OCI-LY7 (cell line): Measurements from ENCODE around the gene FAM240A. TPM values are rescaled to one million over a fixed set of nuclear protein-coding genes. Genes with fewer than 3 reads are reported as not detected.

Source experiments
- BruUV-seq: library from RNA; stranded (reverse); fragments of 400-500 nt; replicated peaks from 2 replicates; lab custom pipeline; 2021; lab: Mats Ljungman, UMichigan
- CTCF ChIA-PET: fragments of 300-600 bp; sonication (Branson Sonifier 250); formaldehyde crosslinking; loops from one replicate; lab custom pipeline; 2022; ENCODE audit warnings: antibody characterized with exemption; ENCODE audit not compliant: unreplicated experiment; lab: Charles Lee
- POLR2A ChIA-PET: fragments of 300-600 bp; sonication (Branson Sonifier 250); formaldehyde crosslinking; loops from one replicate; lab custom pipeline; 2022; ENCODE audit warnings: antibody characterized with exemption; lab: Charles Lee
- DNase-seq: peaks from one replicate; pipeline ENCODE4 v3.0.0-alpha.2; 2015; ENCODE audit warnings: low spot score
- H2AFZ ChIP-seq: fragments of 200-600 bp; sonication (generic), shearing (Covaris generic); 2 replicates; pipeline ENCODE4 v1.6.1; 2014; ENCODE audit warnings: mild to moderate bottlenecking, antibody characterized with exemption, low read length, moderate library complexity
- H3K27ac ChIP-seq: fragments of 200-600 bp; sonication (generic); 2 replicates; pipeline ENCODE4 v1.5.1; 2014; ENCODE audit warnings: mixed run types, low read depth, mild to moderate bottlenecking, moderate library complexity, low read length, inconsistent platforms; ENCODE audit not compliant: poor library complexity, severe bottlenecking
- H3K36me3 ChIP-seq: fragments of 200-600 bp; sonication (generic); 2 replicates; pipeline ENCODE4 v1.6.1; 2014; ENCODE audit warnings: mild to moderate bottlenecking, antibody characterized with exemption, low read length, moderate library complexity, mixed read lengths; ENCODE audit not compliant: insufficient read depth
- H3K4me1 ChIP-seq: fragments of 200-600 bp; sonication (generic); 2 replicates; pipeline ENCODE4 v1.5.1; 2014; ENCODE audit warnings: mild to moderate bottlenecking, low read length; ENCODE audit not compliant: insufficient read depth, poor library complexity, severe bottlenecking
- H3K4me2 ChIP-seq: fragments of 200-600 bp; sonication (generic); 2 replicates; pipeline ENCODE4 v1.6.1; 2014; ENCODE audit warnings: mild to moderate bottlenecking, low read length
- H3K4me3 ChIP-seq: fragments of 200-600 bp; sonication (generic); 2 replicates; pipeline ENCODE4 v1.5.1; 2014; ENCODE audit warnings: mild to moderate bottlenecking, low read depth, low read length; ENCODE audit not compliant: poor library complexity, severe bottlenecking
- H3K79me2 ChIP-seq: fragments of 200-600 bp; sonication (generic); 2 replicates; pipeline ENCODE4 v1.6.1; 2016; ENCODE audit warnings: low read depth, mild to moderate bottlenecking, low read length, moderate library complexity, mixed read lengths; ENCODE audit not compliant: insufficient read depth
- H3K9me2 ChIP-seq: fragments of 200-600 bp; sonication (generic); 2 replicates; pipeline ENCODE4 v1.6.1; 2016; ENCODE audit warnings: mild to moderate bottlenecking, low read length, mixed read lengths; ENCODE audit not compliant: insufficient read depth
- H3K9me3 ChIP-seq: fragments of 200-600 bp; sonication (generic); 2 replicates; pipeline ENCODE4 v1.6.1; 2014; ENCODE audit warnings: mild to moderate bottlenecking, mixed run types, low read length, mixed read lengths
- H4K20me1 ChIP-seq: fragments of 200-600 bp; sonication (generic); 2 replicates; pipeline ENCODE4 v1.6.1; 2014; ENCODE audit warnings: mild to moderate bottlenecking, antibody characterized with exemption, low read length, moderate library complexity, mixed read lengths; ENCODE audit not compliant: insufficient read depth
- CTCF ChIP-seq: fragments of 200-600 bp; sonication (generic); conservative IDR thresholded peaks from 2 replicates; pipeline ENCODE4 v1.5.1; 2014; ENCODE audit warnings: mild to moderate bottlenecking, antibody characterized with exemption, low read length, moderate library complexity, mixed read lengths
- EZH2phosphoT487 ChIP-seq: fragments of 200-600 bp; sonication (generic); IDR thresholded peaks from 2 replicates; pipeline ENCODE4 v1.6.1; 2018; ENCODE audit warnings: low read depth, borderline replicate concordance, mild to moderate bottlenecking, mixed run types, antibody characterized with exemption, low read length, moderate library complexity, mixed read lengths
- intact Hi-C: fragments of 100-400 bp; cut with micrococcal nuclease; formaldehyde crosslinking; loops from one replicate; pipeline ENCODE4 v1.10.0; 2022; ENCODE audit not compliant: unreplicated experiment
- total RNA-seq, 2 experiments: library from RNA; depleted of rRNA in 1 of 2; stranded (reverse); fragments of >200 nt in 1 of 2; shearing (Covaris generic) in 1 of 2; gene quantifications; 2 replicates each; pipeline ENCODE4 v1.2.3, GENCODE V29; 2014 to 2022

The FAM240A gene
- total RNA-seq, 2 experiments from 2014 or later, result not detected

GRCh38 chr3:46646700-46647099, 34.4 kb downstream of the FAM240A start:
- H3K27ac ChIP-seq, result no peak overlapping the region
- no peaks in the 10 kb centered on the region for H3K9me3 ChIP-seq
- H4K20me1 ChIP-seq, result no peaks in the 10 kb centered on the region
- H3K4me1 ChIP-seq, result no peaks in the 10 kb centered on the region
- CTCF ChIA-PET, result no interaction called here
- H3K9me2 ChIP-seq, result no peaks in the 10 kb centered on the region
- H3K36me3 ChIP-seq, result no peaks in the 10 kb centered on the region
- BruUV-seq, result no TSS peak
- no peak for DNase-seq
- intact Hi-C loops, result no loop called here
- H3K4me2 ChIP-seq, result no peak overlapping the region
- no peak overlapping the region for H2AFZ ChIP-seq
- no peaks in the 10 kb centered on the region for H3K79me2 ChIP-seq
- TF ChIP-seq CTCF (no peak), EZH2phosphoT487 (no peak)
- H3K4me3 ChIP-seq, result no peak overlapping the region
- POLR2A ChIA-PET, result no interaction called here

GRCh38 chr3:46648096-46648495, 35.8 kb downstream of the FAM240A start:
- BruUV-seq, result no TSS peak
- H2AFZ ChIP-seq, result no peak overlapping the region
- no peaks in the 10 kb centered on the region for H3K9me2 ChIP-seq
- no peaks in the 10 kb centered on the region for H3K79me2 ChIP-seq
- H3K4me3 ChIP-seq, result no peak overlapping the region
- POLR2A ChIA-PET, result no interaction called here
- peaks cover 6% of the 10 kb centered on the region; the same call in 1 of the 2 replicates for H3K9me3 ChIP-seq
- no peak for DNase-seq
- H3K4me2 ChIP-seq, result no peak overlapping the region
- H3K27ac ChIP-seq, result no peak overlapping the region
- intact Hi-C loops, result no loop called here
- H3K36me3 ChIP-seq, result no peaks in the 10 kb centered on the region
- TF ChIP-seq EZH2phosphoT487 (no peak), CTCF (no peak)
- CTCF ChIA-PET, result no interaction called here
- no peaks in the 10 kb centered on the region for H3K4me1 ChIP-seq
- no peaks in the 10 kb centered on the region for H4K20me1 ChIP-seq

GRCh38 chr3:46649436-46649835, 37.1 kb downstream of the FAM240A start:
- TF ChIP-seq EZH2phosphoT487 (no peak), CTCF (no peak)
- H3K27ac ChIP-seq, result no peak overlapping the region
- peaks cover 6% of the 10 kb centered on the region; the same call in 1 of the 2 replicates for H3K9me3 ChIP-seq
- intact Hi-C loops, result no loop called here
- DNase-seq, result no peak
- no peaks in the 10 kb centered on the region for H3K36me3 ChIP-seq
- POLR2A ChIA-PET, result interaction anchor here (0.6 kb wide), 1 partner anchor 545 kb away, joined by 3 read pairs; no protein-coding TSS in a partner anchor
- no peak overlapping the region for H3K4me3 ChIP-seq
- BruUV-seq, result no TSS peak
- CTCF ChIA-PET, result no interaction called here
- no peaks in the 10 kb centered on the region for H4K20me1 ChIP-seq
- H3K4me1 ChIP-seq, result no peaks in the 10 kb centered on the region
- no peak overlapping the region for H2AFZ ChIP-seq
- H3K4me2 ChIP-seq, result no peak overlapping the region
- no peaks in the 10 kb centered on the region for H3K79me2 ChIP-seq
- no peaks in the 10 kb centered on the region for H3K9me2 ChIP-seq
